Upper lobe of left lung (tissue), 4 donors: ENCODE data around the gene HIRIP3.

Source experiments
- CTCF ChIP-seq, 6 experiments: fragments of 450-650 bp in 4 of 6; fragments of 200-600 bp in 2 of 6; sonication (generic) in 2 of 6; IDR thresholded peaks; one replicate each; pipeline ENCODE4 v1.5.1; 2016 to 2019; ENCODE audit warnings: antibody characterized with exemption in 6 of 6
- EP300 ChIP-seq, 4 donors: sonication (generic); formaldehyde crosslinking; IDR thresholded peaks; one replicate each; pipeline ENCODE4 v1.5.1; 2017; ENCODE audit warnings: antibody characterized with exemption in 4 of 4, control low read depth in 2 of 4

GRCh38 chr16:29982560-29983419, 12.6 kb downstream of the HIRIP3 start:
- TF ChIP-seq CTCF (IDR thresholded peaks at IDR 0.05) = no peak
- TF ChIP-seq EP300 (IDR thresholded peaks at IDR 0.05) = no peak
